HG02642 (cell line): ENCODE results near the gene PIBF1.
"Not testable (repeated sequence)": the region's sequence is repeated elsewhere in the genome, so short reads cannot be mapped to it uniquely, and the experiment has no call there.

Source experiments
- ATAC-seq: cut with Tn5 transposase; IDR thresholded peaks from one replicate; pipeline ENCODE4 v1.9.1; 2021; ENCODE audit warnings: mild to moderate bottlenecking; ENCODE audit not compliant: unreplicated experiment, poor library complexity

The PIBF1 gene

GRCh38 chr13:72901546-72901945 is 119.6 kb downstream of the PIBF1 start:
- not testable (repeated sequence) for ATAC-seq

GRCh38 chr13:72908416-72908815 is 126.5 kb downstream of the PIBF1 start:
- no peak for ATAC-seq

- ATAC-seq: no peak
Measured at GRCh38 chr13:72911981-72912380, 130.0 kb downstream of the PIBF1 start.

- no peak for ATAC-seq
Measured at GRCh38 chr13:72920097-72920496, 138.2 kb downstream of the PIBF1 start.

- no peak for ATAC-seq
Measured at GRCh38 chr13:72931311-72931710, 149.4 kb downstream of the PIBF1 start.

GRCh38 chr13:72932250-72932649 is 150.3 kb downstream of the PIBF1 start:
- no peak for ATAC-seq

- not testable (repeated sequence) for ATAC-seq
Measured at GRCh38 chr13:72946267-72946666, 164.3 kb downstream of the PIBF1 start.

- ATAC-seq: no peak
Measured at GRCh38 chr13:72952529-72953141, 170.7 kb downstream of the PIBF1 start.

- ATAC-seq: no peak
Measured at GRCh38 chr13:72953391-72953965, 171.5 kb downstream of the PIBF1 start.

- no peak for ATAC-seq
Measured at GRCh38 chr13:72959643-72960042, 177.7 kb downstream of the PIBF1 start.

GRCh38 chr13:72960114-72960513 is 178.2 kb downstream of the PIBF1 start:
- no peak for ATAC-seq

GRCh38 chr13:72960541-72960940 is 178.6 kb downstream of the PIBF1 start:
- ATAC-seq: no peak

GRCh38 chr13:72963762-72964161 is 181.8 kb downstream of the PIBF1 start:
- peak; percentile 56 for ATAC-seq

- no peak for ATAC-seq
Measured at GRCh38 chr13:72970301-72970880, 188.5 kb downstream of the PIBF1 start.

GRCh38 chr13:72970956-72971355 is 189.0 kb downstream of the PIBF1 start:
- no peak for ATAC-seq

GRCh38 chr13:72973234-72973633 is 191.3 kb downstream of the PIBF1 start:
- no peak for ATAC-seq

- no peak for ATAC-seq
Measured at GRCh38 chr13:72983085-72983768, 201.3 kb downstream of the PIBF1 start.

GRCh38 chr13:72985610-72986009 is 203.7 kb downstream of the PIBF1 start:
- ATAC-seq: no peak

- no peak for ATAC-seq
Measured at GRCh38 chr13:72986197-72986596, 204.3 kb downstream of the PIBF1 start.

- ATAC-seq: no peak
Measured at GRCh38 chr13:72990953-72991352, 209.0 kb downstream of the PIBF1 start.

- ATAC-seq: no peak
Measured at GRCh38 chr13:72998012-72998411, 216.1 kb downstream of the PIBF1 start.
